Urinary bladder (tissue), 4 donors: Measurements from ENCODE around the gene PRELID2. TPM values are rescaled to one million over a fixed set of nuclear protein-coding genes. Genes with fewer than 3 reads are reported as not detected.
A peak's percentile ranks its signal among the peaks of the same experiment; 100 is the strongest.

Experiments
- DNase-seq: peaks from one replicate; pipeline ENCODE4 v3.0.0-alpha.2; 2015; ENCODE audit errors: extremely low spot score
- H3K27ac ChIP-seq: one replicate; pipeline ENCODE4 v1.5.1; 2013; ENCODE audit warnings: low read depth, mild to moderate bottlenecking, moderate library complexity
- H3K36me3 ChIP-seq: one replicate; pipeline ENCODE4 v1.6.1; 2013; ENCODE audit warnings: mild to moderate bottlenecking, moderate library complexity; ENCODE audit not compliant: insufficient read depth
- H3K4me1 ChIP-seq: one replicate; pipeline ENCODE4 v1.6.1; 2013; ENCODE audit warnings: mild to moderate bottlenecking, moderate library complexity; ENCODE audit not compliant: insufficient read depth
- H3K4me3 ChIP-seq: one replicate; pipeline ENCODE4 v1.5.1; 2013; ENCODE audit warnings: low read depth, low read length
- WGBS: extraction: QIAGEN DNeasy Blood & Tissue Kit; methylation state at CpG from one replicate; pipeline ENCODE4 v1.1.7; 2013; 5-methylcytosine and 5-hydroxymethylcytosine counted together
- polyA plus RNA-seq: library from polyadenylated mRNA; stranded (reverse); fragments of 200-250 nt; gene quantifications from one replicate; pipeline ENCODE4 v1.2.3, GENCODE V29; 2013
- total RNA-seq: library from RNA; depleted of rRNA; stranded (reverse); fragments of >200 nt; gene quantifications from one replicate; pipeline ENCODE4 v1.2.3, GENCODE V29; 2014
- donor health status: healthy with polysubstance abuse.
- donor health status: healthy.

The PRELID2 gene
- total and polyA plus RNA-seq, 2 donors, result 4.1 to 56.8 TPM

DNA sequence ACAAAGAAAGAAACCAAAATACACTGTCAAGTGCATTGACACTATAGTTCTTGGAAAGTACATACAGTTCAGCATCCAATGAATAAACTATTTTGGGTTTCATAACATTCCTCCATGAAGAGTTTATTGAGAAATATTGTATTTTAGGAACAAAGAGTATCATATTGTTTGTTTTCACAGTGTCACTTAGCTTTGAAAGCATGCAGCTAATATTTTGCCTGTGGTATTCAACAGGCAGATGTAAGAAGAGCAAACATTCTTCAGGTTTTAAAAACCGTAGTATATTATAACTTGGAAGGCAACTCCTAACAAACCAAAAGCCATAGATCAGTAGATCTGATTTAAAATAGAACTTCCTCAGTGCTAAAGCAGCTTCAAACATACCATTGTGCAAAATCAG, 4.5 kb downstream of the PRELID2 start:
- H3K36me3 ChIP-seq, result no peaks in the 10 kb centered on the region
- H3K4me1 ChIP-seq, result peaks cover 1% of the 10 kb centered on the region
- DNase-seq, result no peak
- no peak overlapping the region for H3K4me3 ChIP-seq
- no peak overlapping the region for H3K27ac ChIP-seq
- 27% methylated on average over 1 of the region's 1 CpG for WGBS

DNA sequence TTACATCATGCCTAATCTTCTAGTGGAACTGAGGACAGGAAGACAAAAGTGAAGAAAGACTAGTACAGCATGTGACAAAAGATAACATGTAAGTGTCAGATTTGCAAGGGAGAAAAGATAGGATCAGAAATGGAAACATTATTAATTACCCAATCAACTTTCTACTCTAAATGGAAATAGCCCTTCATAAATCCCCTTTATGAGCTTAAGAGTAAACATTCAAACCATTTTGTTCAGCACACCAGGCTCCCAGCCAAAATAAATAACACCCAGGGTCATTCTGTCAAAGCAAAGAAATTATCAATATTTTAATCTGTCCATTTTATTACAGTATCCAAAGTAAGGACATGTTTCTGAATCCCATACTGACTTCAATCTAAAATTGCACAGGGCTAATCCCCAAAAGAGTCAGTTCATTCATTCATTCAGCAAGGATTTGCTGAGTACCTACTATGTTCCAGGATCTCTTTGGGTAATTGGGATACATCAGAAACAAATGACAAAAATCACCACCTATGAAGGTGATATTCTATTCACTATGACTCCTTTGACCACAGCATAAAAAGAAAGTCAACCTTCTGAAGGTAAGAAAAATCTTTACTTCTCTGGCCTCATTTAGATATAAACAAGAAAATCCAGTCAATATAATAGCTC, 5.3 kb downstream of the PRELID2 start:
- no peak for DNase-seq
- Histone ChIP-seq H3K27ac (no peak overlapping the region), H3K4me3 (no peak overlapping the region), H3K4me1 (peaks cover 1% of the 10 kb centered on the region), H3K36me3 (no peaks in the 10 kb centered on the region)

DNA sequence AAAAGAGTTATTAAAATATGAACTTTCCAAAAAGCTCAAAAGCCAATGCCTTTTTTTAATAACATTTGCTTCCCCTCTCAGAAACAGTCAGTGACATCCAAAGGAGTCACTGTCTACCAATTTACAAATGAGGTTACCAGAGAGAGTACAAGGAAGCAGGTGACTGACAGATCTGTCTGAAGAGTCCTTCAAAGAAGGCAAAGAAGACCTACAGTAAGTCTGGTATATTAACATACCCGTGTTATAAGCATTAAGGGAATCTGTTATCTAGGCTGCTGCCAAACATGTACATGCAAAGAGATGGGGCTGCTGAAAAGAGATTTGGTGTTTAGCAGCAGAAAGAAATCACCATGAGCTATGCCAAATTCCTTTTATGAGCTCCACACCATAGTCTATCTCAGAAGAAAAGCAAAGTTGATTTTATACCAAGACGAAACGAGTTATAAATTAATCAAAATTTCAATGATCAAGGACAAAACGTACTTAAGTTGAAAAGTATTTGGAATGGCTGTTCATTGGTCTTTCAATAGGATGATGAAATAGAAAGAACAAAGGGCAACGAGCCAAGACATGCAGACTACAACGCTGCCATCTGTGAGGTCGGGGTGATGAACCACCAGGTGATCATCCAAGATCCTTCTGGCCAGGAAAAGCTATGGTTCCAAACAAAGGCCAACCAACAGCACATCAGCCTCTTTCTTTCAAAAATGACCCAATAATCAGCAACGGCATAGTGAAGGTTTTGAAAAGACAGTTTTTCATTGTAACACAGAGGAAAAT, 8.1 kb downstream of the PRELID2 start:
- no peak for DNase-seq
- 62% methylated on average over 8 of the region's 8 CpGs for WGBS
- no peaks in the 10 kb centered on the region for H3K36me3 ChIP-seq
- no peak overlapping the region for H3K4me3 ChIP-seq
- no peak overlapping the region for H3K27ac ChIP-seq
- H3K4me1 ChIP-seq, result peaks cover 1% of the 10 kb centered on the region

DNA sequence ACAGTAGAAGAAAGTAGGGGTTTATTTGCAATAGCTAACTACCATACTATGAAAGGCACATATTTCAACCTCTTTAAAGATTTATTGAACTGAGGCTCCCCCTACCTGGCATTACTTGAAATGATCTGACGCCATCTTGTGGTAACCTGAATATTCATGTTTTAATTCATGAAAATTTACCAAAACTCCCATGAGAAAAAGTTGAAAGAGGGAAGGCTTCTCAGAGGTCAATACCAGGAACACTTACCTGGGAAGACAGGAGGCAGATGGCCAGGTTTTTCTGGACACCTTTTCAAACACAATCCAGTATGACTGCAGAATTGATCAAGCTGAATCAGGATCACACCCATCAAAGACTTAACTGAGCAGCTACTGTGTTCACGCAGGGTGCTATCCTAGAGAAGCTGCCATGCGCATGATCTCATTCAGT, 9.4 kb downstream of the PRELID2 start:
- Histone ChIP-seq H3K4me3 (no peak overlapping the region), H3K4me1 (peaks cover 1% of the 10 kb centered on the region), H3K36me3 (no peaks in the 10 kb centered on the region), H3K27ac (no peak overlapping the region)
- WGBS, result 68% methylated on average over 3 of the region's 3 CpGs
- DNase-seq, result peak; percentile 40

- Histone ChIP-seq H3K36me3 (no peaks in the 10 kb centered on the region), H3K4me3 (no peak overlapping the region), H3K4me1 (no peaks in the 10 kb centered on the region), H3K27ac (no peak overlapping the region)
- DNase-seq, result no peak
- 61% methylated on average over 4 of the region's 4 CpGs for WGBS
Measured at GRCh38 chr5:145824040-145824439, 11.1 kb downstream of the PRELID2 start.

DNA sequence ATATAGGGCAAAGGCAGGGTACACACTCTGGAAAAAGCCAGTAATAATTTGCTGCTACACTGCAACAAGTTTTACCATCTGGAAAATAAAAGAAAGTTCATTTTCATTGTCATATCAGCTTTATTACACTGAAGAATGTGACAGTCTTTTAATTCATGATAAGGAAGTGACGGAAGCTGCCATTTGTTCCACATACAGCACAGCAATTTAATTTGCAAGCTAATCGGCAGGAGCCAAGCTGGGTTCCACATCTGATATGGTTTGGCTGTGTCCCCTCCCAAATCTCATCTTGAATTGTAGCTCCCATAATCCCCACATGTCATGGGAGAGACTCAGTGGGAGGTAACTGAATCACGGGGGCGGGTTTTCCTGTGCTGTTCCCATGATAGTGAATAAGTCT, 16.5 kb downstream of the PRELID2 start:
- no peak overlapping the region for H3K4me3 ChIP-seq
- DNase-seq, result no peak
- WGBS, result 90% methylated on average over 4 of the region's 4 CpGs
- H3K36me3 ChIP-seq, result no peaks in the 10 kb centered on the region
- no peaks in the 10 kb centered on the region for H3K4me1 ChIP-seq
- no peak overlapping the region for H3K27ac ChIP-seq

GRCh38 chr5:145812877-145813276, 22.3 kb downstream of the PRELID2 start:
- Histone ChIP-seq H3K36me3 (no peaks in the 10 kb centered on the region), H3K27ac (no peak overlapping the region), H3K4me1 (no peaks in the 10 kb centered on the region), H3K4me3 (no peak overlapping the region)
- WGBS, result 71% methylated on average over 1 of the region's 1 CpG
- no peak for DNase-seq

DNA sequence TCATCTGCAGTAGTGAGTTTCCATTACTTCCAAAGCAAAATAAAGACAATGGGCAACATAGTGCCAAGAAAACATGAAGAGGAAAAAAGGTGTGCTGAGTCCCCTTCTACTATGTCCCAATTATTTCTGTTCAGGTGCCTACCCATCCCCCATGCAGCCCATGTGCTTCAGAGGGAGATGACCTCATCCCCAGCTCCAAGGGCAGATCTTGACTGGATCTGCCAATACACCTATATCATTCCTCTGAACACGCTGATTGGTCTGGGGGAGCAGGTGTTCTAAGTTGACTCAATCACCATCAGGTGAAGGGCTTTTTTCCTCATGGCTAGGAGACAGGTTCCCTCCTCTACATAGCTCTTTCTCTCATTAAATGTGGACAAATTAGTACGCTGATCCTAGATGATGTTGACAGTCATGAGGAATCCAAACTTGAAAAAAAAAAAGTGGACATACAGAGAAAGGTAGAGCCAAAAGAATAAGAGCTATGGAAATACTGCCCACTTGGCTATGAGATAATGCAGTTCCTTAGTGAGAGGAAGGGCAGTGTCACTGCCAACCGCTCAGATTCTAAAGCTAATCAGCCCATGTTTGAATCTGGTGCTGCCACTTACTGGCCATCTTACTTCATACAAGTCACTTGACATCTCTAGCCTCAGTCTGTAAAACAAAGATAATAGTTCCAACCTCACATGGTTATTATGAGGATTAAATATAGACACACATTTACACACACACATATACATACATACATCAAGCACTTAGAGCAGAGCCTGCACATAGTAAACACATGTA, 23.1 kb downstream of the PRELID2 start:
- Histone ChIP-seq H3K36me3 (no peaks in the 10 kb centered on the region), H3K27ac (no peak overlapping the region), H3K4me1 (no peaks in the 10 kb centered on the region), H3K4me3 (no peak overlapping the region)
- DNase-seq, result no peak
- WGBS, result 82% methylated on average over 3 of the region's 3 CpGs

DNA sequence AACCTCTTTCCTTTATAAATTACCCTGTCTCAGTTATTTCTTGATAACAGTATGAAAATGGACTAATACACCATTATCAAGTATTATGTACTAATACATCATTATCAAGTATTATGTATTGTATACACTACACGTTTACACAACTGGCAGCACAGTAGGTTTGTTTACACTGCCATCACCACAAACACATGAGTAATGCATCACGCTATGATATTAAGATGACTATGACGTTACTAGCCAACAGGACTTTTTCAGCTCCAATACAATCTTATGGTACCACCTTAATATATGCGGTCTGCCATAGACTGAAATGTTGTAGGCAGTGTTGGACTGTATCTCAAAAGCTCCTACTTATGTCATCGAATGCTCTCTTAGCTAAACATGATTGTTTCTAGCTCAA, 28.2 kb downstream of the PRELID2 start:
- DNase-seq, result no peak
- WGBS, result 86% methylated on average over 5 of the region's 5 CpGs
- Histone ChIP-seq H3K4me3 (no peak overlapping the region), H3K36me3 (no peaks in the 10 kb centered on the region), H3K27ac (no peak overlapping the region), H3K4me1 (no peaks in the 10 kb centered on the region)

GRCh38 chr5:145805819-145806218, 29.3 kb downstream of the PRELID2 start:
- Histone ChIP-seq H3K36me3 (no peaks in the 10 kb centered on the region), H3K27ac (no peak overlapping the region), H3K4me1 (no peaks in the 10 kb centered on the region), H3K4me3 (no peak overlapping the region)
- WGBS, result 90% methylated on average over 4 of the region's 4 CpGs
- DNase-seq, result no peak

DNA sequence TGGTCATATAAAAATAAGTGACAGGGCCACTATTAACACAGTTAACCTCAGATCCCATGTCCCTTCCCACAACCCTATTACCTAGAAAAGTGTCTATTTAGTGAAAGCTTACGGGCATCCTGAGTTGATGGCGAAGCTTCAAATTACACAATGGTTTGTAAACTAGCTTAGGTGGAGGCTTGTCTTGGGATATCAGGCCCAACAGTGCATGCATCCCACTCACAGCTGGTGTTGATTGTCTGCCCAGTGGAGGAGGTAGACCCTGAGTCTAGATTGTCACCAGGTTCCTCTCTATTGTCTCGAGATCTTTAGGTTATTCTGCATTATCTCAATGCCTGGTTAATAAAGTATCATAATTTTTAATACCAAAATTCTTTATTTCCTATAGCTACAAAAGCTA, 30.4 kb downstream of the PRELID2 start:
- H3K4me3 ChIP-seq, result no peak overlapping the region
- no peak overlapping the region for H3K27ac ChIP-seq
- no peak for DNase-seq
- 98% methylated on average over 3 of the region's 3 CpGs for WGBS
- no peaks in the 10 kb centered on the region for H3K36me3 ChIP-seq
- no peaks in the 10 kb centered on the region for H3K4me1 ChIP-seq

GRCh38 chr5:145803112-145804004, 31.8 kb downstream of the PRELID2 start:
- Histone ChIP-seq H3K27ac (no peak overlapping the region), H3K36me3 (no peaks in the 10 kb centered on the region), H3K4me3 (no peak overlapping the region), H3K4me1 (no peaks in the 10 kb centered on the region)
- WGBS, result 90% methylated on average over 9 of the region's 9 CpGs
- no peak for DNase-seq

GRCh38 chr5:145801195-145801594, 33.9 kb downstream of the PRELID2 start:
- 93% methylated on average over 4 of the region's 4 CpGs for WGBS

More at GRCh38 chr5:145801195-145801594, 33.9 kb downstream of the PRELID2 start:
- DNase-seq, result no peak
- no peaks in the 10 kb centered on the region for H3K4me1 ChIP-seq
- no peak overlapping the region for H3K27ac ChIP-seq
- H3K36me3 ChIP-seq, result no peaks in the 10 kb centered on the region
- H3K4me3 ChIP-seq, result no peak overlapping the region
